GM19238 (cell line): ENCODE measurements around the gene SPON1.
"Not testable (repeated sequence)": the region's sequence is repeated elsewhere in the genome, so short reads cannot be mapped to it uniquely, and the experiment has no call there.

ENCODE experiments used
- DNase-seq: peaks from one replicate; pipeline ENCODE4 v3.0.0; 2011; ENCODE audit warnings: low spot score; ENCODE audit not compliant: insufficient read length

Gene SPON1

GRCh38 chr11:13962562-13963168, at the start of gene SPON1:
SPON1 (plus strand) TSS chr11:13962723; CDS start chr11:13962905, 182 bp downstream.
- no peak for DNase-seq

DNA sequence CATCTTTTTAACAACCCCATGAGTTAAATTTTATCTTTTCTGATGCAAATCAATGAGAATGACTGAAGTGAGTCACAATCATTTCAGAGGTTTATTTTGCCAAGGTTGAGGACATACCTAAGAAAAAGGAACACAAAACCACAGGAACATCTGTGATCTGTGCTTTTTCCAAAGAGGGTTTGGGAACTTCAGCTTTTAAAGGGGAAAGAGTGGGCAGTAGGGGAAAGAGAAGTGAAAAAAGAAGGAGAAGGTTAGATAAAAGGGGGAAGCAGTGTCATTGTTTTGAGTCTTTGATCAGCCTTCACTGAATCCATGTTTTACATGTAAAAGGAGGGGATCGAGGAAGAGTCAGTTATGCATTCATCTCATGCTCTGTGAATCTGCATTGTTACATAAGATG, 45.3 kb upstream of the SPON1 start:
- no peak for DNase-seq

DNA sequence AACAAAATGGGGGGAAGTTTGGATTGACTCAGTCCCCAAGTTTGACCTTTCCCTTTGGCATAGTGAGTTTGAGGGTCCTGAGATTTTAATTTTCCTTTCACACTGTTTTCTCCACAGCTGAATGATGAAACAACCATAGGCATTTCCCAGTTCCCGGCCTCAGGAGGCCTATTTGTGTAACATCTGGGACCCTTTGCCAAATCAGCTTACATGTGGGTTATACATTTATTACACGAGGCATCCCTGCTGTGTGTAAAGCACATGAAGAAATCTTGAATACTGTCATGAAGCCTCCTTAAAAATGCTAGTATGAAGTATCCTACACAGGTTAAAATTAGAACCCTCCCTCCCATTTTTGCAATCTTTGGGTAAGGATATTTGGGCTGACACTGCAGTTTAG, 44.6 kb upstream of the SPON1 start:
- no peak for DNase-seq

GRCh38 chr11:13920756-13921155, 41.8 kb upstream of the SPON1 start:
- DNase-seq, result no peak

GRCh38 chr11:13921545-13921944, 41.0 kb upstream of the SPON1 start:
- DNase-seq, result no peak

- DNase-seq, result no peak
These were observed 39.3 kb upstream of the SPON1 start for GRCh38 chr11:13923182-13923581.

GRCh38 chr11:13923716-13924650, 38.5 kb upstream of the SPON1 start:
- DNase-seq, result no peak

DNA sequence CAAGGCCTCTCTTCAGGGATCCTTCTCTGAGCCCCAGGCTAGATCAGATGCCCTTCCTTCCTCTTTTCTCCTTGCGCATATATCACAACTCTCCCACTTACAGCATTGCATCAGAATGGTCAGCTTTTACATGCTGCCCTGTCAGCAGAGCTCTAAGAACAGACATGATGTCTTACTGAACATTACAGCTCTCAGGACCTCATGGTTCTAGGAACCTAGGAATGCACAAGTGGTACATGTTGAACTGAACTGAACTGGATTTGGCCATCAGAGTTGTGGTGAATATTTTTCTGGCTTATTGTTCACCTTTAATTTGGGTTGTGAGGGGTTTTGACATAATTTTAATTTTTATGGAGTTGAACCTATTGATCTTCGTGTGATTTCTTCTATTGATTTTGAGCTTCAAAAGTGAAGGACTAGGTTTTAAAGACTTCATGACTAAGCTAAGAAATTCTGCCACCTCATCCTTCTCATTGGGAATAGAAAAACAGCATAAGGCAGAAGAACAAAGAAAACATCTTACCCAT, 37.7 kb upstream of the SPON1 start:
- DNase-seq, result no peak

GRCh38 chr11:13926366-13926765, 36.2 kb upstream of the SPON1 start:
- DNase-seq, result not testable (repeated sequence)

GRCh38 chr11:13926981-13927380, 35.5 kb upstream of the SPON1 start:
- no peak for DNase-seq

DNA sequence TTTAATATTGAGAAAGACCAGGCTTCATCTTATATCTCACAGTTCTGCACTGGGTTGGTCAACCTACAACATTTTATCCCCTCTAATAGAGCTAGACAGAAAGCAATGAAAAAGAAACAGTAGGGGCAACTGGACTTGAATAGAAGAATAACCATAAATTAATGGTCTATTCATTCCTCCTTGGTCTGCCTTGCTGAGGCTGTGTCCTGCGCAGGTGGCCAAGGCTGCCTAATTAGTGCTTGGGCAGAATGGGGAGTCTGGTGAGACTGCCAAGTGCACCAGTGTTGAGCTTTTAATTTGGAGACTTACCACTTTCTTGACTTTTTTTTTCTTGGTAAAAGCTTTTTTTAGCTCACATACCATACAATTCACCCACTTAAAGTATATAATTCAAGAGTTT, 35.0 kb upstream of the SPON1 start:
- DNase-seq, result no peak

DNA sequence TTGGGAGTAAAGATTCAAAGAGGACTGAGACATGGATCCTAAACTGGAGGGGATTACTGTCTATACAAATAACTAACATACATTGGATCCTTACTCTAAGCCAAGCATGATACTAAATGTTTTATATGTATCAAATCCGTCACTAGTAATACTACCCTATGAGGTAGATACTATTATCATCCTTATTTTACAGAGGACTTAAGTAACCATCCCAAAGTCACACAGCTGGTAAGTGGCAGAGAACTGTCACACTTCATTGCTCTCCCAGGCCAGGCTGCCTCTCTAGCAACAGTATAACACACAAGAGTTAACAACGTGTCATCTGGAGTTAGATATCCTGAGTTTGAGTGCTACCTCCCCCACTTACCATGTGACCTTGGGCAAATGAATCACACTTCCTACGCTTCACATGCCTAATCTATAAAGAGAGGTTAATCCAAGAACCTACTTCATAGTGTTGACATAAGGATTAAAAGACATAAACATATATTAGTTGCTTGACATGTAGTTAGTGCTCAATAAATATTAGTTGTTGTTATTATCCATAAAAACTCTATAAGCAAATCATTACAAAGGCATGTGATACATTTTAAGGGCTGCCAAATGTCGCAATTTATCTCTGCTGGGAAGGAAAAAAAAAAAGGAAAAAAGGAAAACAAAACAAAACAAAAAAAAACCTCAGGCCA, 33.8 kb upstream of the SPON1 start:
- no peak for DNase-seq

DNA sequence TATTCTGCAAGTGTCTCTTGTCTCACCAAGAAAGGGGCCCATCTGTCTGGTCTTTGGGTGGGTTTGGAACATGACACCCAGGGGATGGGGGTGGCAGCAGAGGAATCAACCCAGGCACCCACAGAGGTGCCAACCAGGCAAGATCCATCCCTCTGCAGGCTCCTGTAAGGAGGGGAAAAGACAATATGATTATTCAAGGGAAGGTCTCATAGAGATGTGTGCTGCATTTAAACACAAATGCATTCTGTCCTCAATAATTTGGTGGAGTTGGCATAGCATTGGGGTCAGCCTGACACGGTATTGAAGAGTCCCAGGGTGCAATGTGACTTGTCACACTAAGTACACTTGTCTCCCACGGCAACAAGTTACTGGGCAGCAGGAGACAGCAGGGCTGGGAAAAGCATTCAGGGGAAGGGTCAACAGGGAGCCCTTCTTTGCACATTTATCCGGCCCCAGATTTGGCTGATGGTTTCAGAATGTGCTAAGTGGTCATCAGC, 33.1 kb upstream of the SPON1 start:
- DNase-seq, result no peak

DNA sequence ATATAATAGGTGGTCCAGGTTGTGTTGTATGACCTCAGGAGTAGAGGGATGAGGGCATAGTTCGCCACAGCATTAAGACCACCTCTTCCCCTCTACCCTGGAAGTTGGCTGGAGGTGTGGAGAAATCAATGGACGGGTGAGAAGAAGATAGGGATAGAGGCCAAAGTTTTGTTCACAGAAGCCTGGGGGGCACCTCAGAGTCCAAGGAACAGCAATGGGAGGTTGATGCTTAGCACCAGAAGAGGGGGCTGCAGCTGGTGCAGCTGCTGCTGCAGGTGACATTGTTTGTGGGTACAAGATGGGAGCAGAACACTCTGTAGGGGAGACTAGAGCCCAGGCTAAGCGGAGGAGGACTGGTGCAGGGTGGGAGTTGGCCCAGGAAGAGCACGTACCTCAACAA, 31.2 kb upstream of the SPON1 start:
- no peak for DNase-seq

- DNase-seq, result not testable (repeated sequence)
These were observed 25.4 kb upstream of the SPON1 start for GRCh38 chr11:13937154-13937553.

DNA sequence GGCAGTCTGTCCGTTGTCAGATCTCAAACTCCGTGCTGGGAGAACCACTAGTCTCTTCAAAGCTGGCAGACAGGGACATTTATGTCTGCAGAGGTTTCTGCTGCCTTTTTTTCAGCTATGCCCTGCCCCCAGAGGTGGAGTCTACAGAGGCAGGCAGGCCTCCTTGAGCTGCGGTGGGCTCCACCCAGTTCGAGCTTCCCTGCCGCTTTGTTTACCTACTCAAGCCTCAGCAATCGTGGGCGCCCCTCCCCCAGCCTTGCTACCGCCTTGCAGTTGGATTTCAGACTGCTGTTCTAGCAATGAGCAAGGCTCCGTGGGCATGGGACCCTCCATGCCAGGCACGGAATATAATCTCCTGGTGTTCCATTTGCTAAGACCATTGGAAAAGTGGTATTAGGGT, 23.7 kb upstream of the SPON1 start:
- not testable (repeated sequence) for DNase-seq

DNA sequence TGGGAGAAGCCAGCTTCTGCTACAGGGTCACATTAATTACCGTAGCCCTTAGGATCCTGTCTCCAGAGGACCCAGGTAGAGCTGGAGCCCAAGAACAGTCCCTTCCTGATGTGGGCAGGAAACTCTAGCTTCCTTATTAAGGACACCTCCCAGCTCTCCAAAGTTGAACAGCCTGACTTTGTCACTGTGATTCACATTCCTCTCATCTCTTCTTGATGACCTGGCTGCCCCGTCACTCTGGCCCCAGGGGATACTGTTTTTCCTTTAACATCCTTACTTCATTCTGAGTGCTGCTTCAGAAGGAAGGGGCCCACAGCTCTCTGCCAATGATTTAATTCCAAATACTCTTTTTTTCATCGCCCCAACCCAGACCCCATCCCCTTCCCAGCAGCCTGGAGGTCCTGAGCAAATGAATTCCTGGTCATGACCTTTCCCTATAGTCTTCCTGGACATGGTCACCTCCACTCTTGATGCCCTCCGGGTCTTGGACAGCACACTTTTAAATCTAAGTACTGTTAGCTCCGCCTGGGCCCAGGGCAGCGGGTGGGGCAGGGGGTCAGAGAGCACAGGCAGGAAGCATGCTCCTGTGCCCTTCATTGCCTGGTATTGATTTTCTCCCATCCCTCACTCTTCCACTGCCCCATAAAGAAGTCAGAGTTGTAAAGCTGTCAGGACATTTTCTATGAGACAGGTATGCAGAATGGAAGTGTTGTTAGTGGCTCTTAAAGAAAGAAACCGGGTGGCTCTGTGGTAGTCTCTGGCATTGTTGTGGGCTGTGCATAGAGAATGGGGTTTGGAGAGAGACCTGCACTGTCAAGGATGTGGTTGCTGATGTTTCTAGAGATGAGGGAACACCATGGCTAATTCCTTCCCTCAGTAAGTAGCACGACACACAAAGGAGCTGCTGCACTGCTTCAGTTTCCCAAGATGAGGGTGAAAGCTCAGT, 22.3 kb upstream of the SPON1 start:
- no peak for DNase-seq

DNA sequence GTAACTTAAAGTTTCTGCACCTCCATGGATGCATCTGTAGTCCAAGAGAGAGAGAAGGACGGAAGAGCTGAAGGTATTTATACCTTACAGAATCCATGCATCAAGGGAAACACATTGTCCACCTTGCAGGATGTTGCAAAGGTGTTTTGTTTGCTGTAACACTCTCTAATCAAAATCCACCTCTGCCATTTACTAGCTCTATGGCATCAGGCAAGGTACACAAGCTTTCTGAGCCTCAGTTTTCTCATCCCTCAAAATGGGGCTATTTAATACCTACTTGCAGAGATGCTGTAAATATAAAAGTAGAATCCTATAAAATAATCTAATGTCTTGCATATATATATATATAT, 21.6 kb upstream of the SPON1 start:
- no peak for DNase-seq

DNA sequence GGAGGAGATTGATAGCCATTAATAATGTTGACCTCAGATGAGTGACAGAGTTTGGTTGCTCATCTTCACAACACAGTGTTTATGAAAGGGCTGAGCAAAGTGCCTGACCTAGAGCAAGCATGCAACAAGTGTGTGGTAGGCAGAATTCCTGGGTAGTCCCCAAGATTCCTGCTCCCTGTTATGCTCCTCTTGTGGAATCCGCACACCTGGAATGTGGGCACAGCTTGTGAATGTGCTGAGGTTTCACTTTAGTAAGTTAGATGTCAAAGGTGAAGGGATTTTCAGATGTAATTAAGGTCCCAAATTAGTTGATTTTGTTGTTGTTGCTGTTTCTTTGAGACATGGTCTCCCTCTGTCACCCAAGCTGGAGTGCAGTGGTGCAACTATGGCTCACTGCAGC, 20.7 kb upstream of the SPON1 start:
- DNase-seq, result no peak

GRCh38 chr11:13942378-13942777, 20.1 kb upstream of the SPON1 start:
- DNase-seq, result no peak

GRCh38 chr11:13942971-13943381, 19.5 kb upstream of the SPON1 start:
- no peak for DNase-seq
